HEK293 (cell line): ENCODE measurements around the gene CRYGA.

ENCODE experiments used
- CTCF ChIA-PET: fragments of 350-600 bp; formaldehyde crosslinking; extraction: SDS; loops from one replicate; lab custom pipeline; 2021; ENCODE audit warnings: antibody characterized with exemption; lab: Yijun Ruan, JAX
- POLR2A ChIA-PET: fragments of 300-600 bp; formaldehyde crosslinking; extraction: SDS; loops from one replicate; lab custom pipeline; 2020; ENCODE audit warnings: antibody characterized with exemption, inconsistent platforms; lab: Yijun Ruan, JAX
- H3K27ac ChIP-seq: fragments of 200-500 bp; sonication (Bioruptor generic); 2 replicates; pipeline ENCODE4 v1.5.1; 2014; ENCODE audit warnings: low read depth, low read length, control low read depth, inconsistent platforms; ENCODE audit errors: extremely low read depth
- H3K36me3 ChIP-seq, 2 experiments: fragments of 200-500 bp in 1 of 2; sonication (Bioruptor generic) in 1 of 2; 1 replicate in 1 of 2; 2 replicates in 1 of 2; pipeline ENCODE4 v1.5.1; 2014 to 2017; ENCODE audit warnings: inconsistent platforms in 2 of 2, low read length in 2 of 2; ENCODE audit not compliant: control insufficient read depth in 2 of 2, insufficient read depth in 1 of 2
- H3K4me1 ChIP-seq: fragments of 200-500 bp; sonication (Bioruptor generic); 2 replicates; pipeline ENCODE4 v1.5.1; 2014; ENCODE audit warnings: mild to moderate bottlenecking, low read length, inconsistent platforms; ENCODE audit not compliant: control insufficient read depth, insufficient read depth
- H3K4me3 ChIP-seq: 2 replicates; pipeline ENCODE4 v1.5.1; 2011; ENCODE audit warnings: low read depth, mild to moderate bottlenecking, control low read depth, low read length, moderate library complexity
- H3K9me3 ChIP-seq: fragments of 200-500 bp; sonication (Bioruptor generic); 2 replicates; pipeline ENCODE4 v1.5.1; 2014; ENCODE audit warnings: low read depth, low read length, inconsistent platforms; ENCODE audit not compliant: control insufficient read depth, insufficient read depth
- AEBP2 ChIP-seq: fragments of 450-650 bp; formaldehyde crosslinking; IDR thresholded peaks from 2 replicates; pipeline ENCODE4 v1.5.1; 2016; ENCODE audit warnings: missing biosample characterization, missing genetic modification characterization, borderline replicate concordance
- ATF2 ChIP-seq: fragments of 450-650 bp; formaldehyde crosslinking; IDR thresholded peaks from 2 replicates; pipeline ENCODE4 v1.5.1; 2016; ENCODE audit warnings: missing biosample characterization, missing genetic modification characterization, low read depth
- GLIS1 ChIP-seq: fragments of 450-650 bp; formaldehyde crosslinking; IDR thresholded peaks from 2 replicates; pipeline ENCODE4 v1.5.1; 2016; ENCODE audit warnings: missing biosample characterization, missing genetic modification characterization
- KLF10 ChIP-seq: fragments of 450-650 bp; IDR thresholded peaks from 2 replicates; pipeline ENCODE4 v1.5.1; 2018; ENCODE audit warnings: missing biosample characterization, mild to moderate bottlenecking, missing genetic modification characterization
- KLF7 ChIP-seq: fragments of 450-650 bp; formaldehyde crosslinking; IDR thresholded peaks from 2 replicates; pipeline ENCODE4 v1.5.1; 2016; ENCODE audit warnings: missing biosample characterization, missing genetic modification characterization, borderline replicate concordance
- PRDM10 ChIP-seq: fragments of 450-650 bp; formaldehyde crosslinking; IDR thresholded peaks from 2 replicates; pipeline ENCODE4 v1.5.1; 2016; ENCODE audit warnings: missing biosample characterization, missing genetic modification characterization
- ZBTB10 ChIP-seq: fragments of 450-650 bp; formaldehyde crosslinking; IDR thresholded peaks from 2 replicates; pipeline ENCODE4 v1.5.1; 2016; ENCODE audit warnings: missing biosample characterization, missing genetic modification characterization
- ZBTB44 ChIP-seq: fragments of 450-650 bp; IDR thresholded peaks from 2 replicates; pipeline ENCODE4 v1.5.1; 2018; ENCODE audit warnings: missing biosample characterization, mild to moderate bottlenecking, missing genetic modification characterization
- ZBTB6 ChIP-seq: fragments of 450-650 bp; formaldehyde crosslinking; IDR thresholded peaks from 2 replicates; pipeline ENCODE4 v1.5.1; 2017; ENCODE audit warnings: missing biosample characterization, missing genetic modification characterization
- ZNF121 ChIP-seq: fragments of 450-650 bp; formaldehyde crosslinking; IDR thresholded peaks from 2 replicates; pipeline ENCODE4 v1.5.1; 2016; ENCODE audit warnings: missing biosample characterization, missing genetic modification characterization
- ZNF148 ChIP-seq: fragments of 450-650 bp; formaldehyde crosslinking; IDR thresholded peaks from 2 replicates; pipeline ENCODE4 v1.5.0; 2017; ENCODE audit warnings: missing biosample characterization, missing genetic modification characterization, borderline replicate concordance
- ZNF184 ChIP-seq: fragments of 450-650 bp; IDR thresholded peaks from 2 replicates; pipeline ENCODE4 v1.5.1; 2018; ENCODE audit warnings: missing biosample characterization, mild to moderate bottlenecking, missing genetic modification characterization
- ZNF23 ChIP-seq: fragments of 450-650 bp; formaldehyde crosslinking; IDR thresholded peaks from 2 replicates; pipeline ENCODE4 v1.5.1; 2016; ENCODE audit warnings: missing biosample characterization, missing genetic modification characterization, borderline replicate concordance
- ZNF248 ChIP-seq: fragments of 450-650 bp; formaldehyde crosslinking; IDR thresholded peaks from 2 replicates; pipeline ENCODE4 v1.5.1; 2017; ENCODE audit warnings: missing biosample characterization, missing genetic modification characterization
- ZNF416 ChIP-seq: fragments of 450-650 bp; formaldehyde crosslinking; IDR thresholded peaks from 2 replicates; pipeline ENCODE4 v1.5.1; 2016; ENCODE audit warnings: missing biosample characterization, missing genetic modification characterization
- ZNF433 ChIP-seq: fragments of 450-650 bp; formaldehyde crosslinking; IDR thresholded peaks from 2 replicates; pipeline ENCODE4 v1.5.1; 2016; ENCODE audit warnings: missing biosample characterization, missing genetic modification characterization, low read depth
- ZNF624 ChIP-seq: fragments of 450-650 bp; formaldehyde crosslinking; IDR thresholded peaks from 2 replicates; pipeline ENCODE4 v1.5.1; 2017; ENCODE audit warnings: missing biosample characterization, missing genetic modification characterization
- ZNF843 ChIP-seq: fragments of 450-650 bp; formaldehyde crosslinking; IDR thresholded peaks from 2 replicates; pipeline ENCODE4 v1.5.1; 2016; ENCODE audit warnings: missing biosample characterization, missing genetic modification characterization

The CRYGA gene

GRCh38 chr2:208189810-208190503, 26.6 kb upstream of the CRYGA start, which contains the start of gene C2orf80:
Gene C2orf80 (minus strand): TSS chr2:208190030. CDS start chr2:208186986, 3,044 bp downstream.
- no peaks in the 10 kb centered on the region; the same call in 1 of the 2 replicates for H3K4me1 ChIP-seq
- H3K9me3 ChIP-seq: no peaks in the 10 kb centered on the region
- ChIA-PET POLR2A (no interaction called here), CTCF (interaction anchor here (2.8 kb wide), 1 partner anchor 14 kb away, joined by 10 read pairs; no protein-coding TSS in a partner anchor)
- no peak within 1 kb of the TSS for H3K27ac ChIP-seq
- H3K36me3 ChIP-seq: no peaks in the 10 kb centered on the region
- TF ChIP-seq ZNF248 (no peak), ZNF843 (tag by site-specific recombination) (no peak), GLIS1 (tag by site-specific recombination) (no peak), ATF2 (tag by site-specific recombination) (no peak), ZNF433 (no peak), ZNF121 (tag by site-specific recombination) (no peak), KLF10 (tag by site-specific recombination) (no peak), ZBTB10 (tag by site-specific recombination) (no peak), ZBTB44 (tag by site-specific recombination) (no peak), ZNF148 (no peak), ZBTB6 (no peak), ZNF184 (tag by site-specific recombination) (no peak), ZNF23 (no peak), AEBP2 (tag by site-specific recombination) (no peak), KLF7 (tag by site-specific recombination) (no peak), PRDM10 (no peak), ZNF416 (tag by site-specific recombination) (no peak), ZNF624 (no peak)
- TF ChIP-seq, all 188 proteins: peak for 0
- H3K4me3 ChIP-seq: no peak within 1 kb of the TSS
